HepG2 (cell line): ENCODE measurements around the gene SH3PXD2A.

Experiments
- CEBPZ ChIP-seq: IDR thresholded peaks from 2 replicates; pipeline ENCODE4 v1.6.1; 2012; ENCODE audit warnings: low read length, improper control_type of control experiment
- CHD4 ChIP-seq: fragments of 200-600 bp; sonication (generic); IDR thresholded peaks from 2 replicates; pipeline ENCODE4 v1.7.0; 2017; ENCODE audit warnings: mild to moderate bottlenecking, low read length, borderline replicate concordance
- CREBL2 ChIP-seq: sonication (generic); formaldehyde crosslinking; IDR thresholded peaks from 2 replicates; pipeline ENCODE4 v1.8.1; 2023; ENCODE audit warnings: missing genetic modification reagents, mild to moderate bottlenecking, borderline replicate concordance
- CTCF ChIP-seq: sonication (generic); formaldehyde crosslinking; IDR thresholded peaks from 2 replicates; pipeline ENCODE4 v1.5.0; 2020; ENCODE audit warnings: mild to moderate bottlenecking, missing genetic modification reagents, moderate library complexity
- ELF1 ChIP-seq: sonication (generic); formaldehyde crosslinking; IDR thresholded peaks from 2 replicates; pipeline ENCODE4 v1.4.0; 2020; ENCODE audit warnings: missing genetic modification reagents
- HINFP ChIP-seq: sonication (generic); formaldehyde crosslinking; IDR thresholded peaks from 2 replicates; pipeline ENCODE4 v1.4.0; 2020; ENCODE audit warnings: low read depth, mild to moderate bottlenecking, missing genetic modification reagents
- MAX ChIP-seq: IDR thresholded peaks from 2 replicates; pipeline ENCODE4 v1.6.1; 2012; ENCODE audit warnings: inconsistent platforms
- NR2C2 ChIP-seq: sonication (generic); formaldehyde crosslinking; IDR thresholded peaks from 2 replicates; pipeline ENCODE4 v1.4.0; 2020; ENCODE audit warnings: missing genetic modification reagents, mild to moderate bottlenecking, moderate library complexity, borderline replicate concordance
- SNAPC4 ChIP-seq: sonication (generic); formaldehyde crosslinking; IDR thresholded peaks from 2 replicates; pipeline ENCODE4 v1.4.0; 2020; ENCODE audit warnings: mild to moderate bottlenecking, missing genetic modification reagents
- TARDBP ChIP-seq: sonication (generic); formaldehyde crosslinking; IDR thresholded peaks from 2 replicates; pipeline ENCODE4 v1.8.0; 2022; ENCODE audit warnings: mild to moderate bottlenecking, missing genetic modification reagents
- TF ChIP-seq, protein P1 (sequence below): sonication (generic); formaldehyde crosslinking; IDR thresholded peaks from 2 replicates; pipeline ENCODE4 v1.4.0; 2020; ENCODE audit warnings: missing genetic modification reagents, borderline replicate concordance

- no peak for TF ChIP-seq MAX
- no peak for TF ChIP-seq CREBL2 (CRISPR knock-in tag)
- no peak for TF ChIP-seq HINFP (CRISPR knock-in tag)
- TF ChIP-seq CTCF = no peak
- TF ChIP-seq CEBPZ = no peak
- TF ChIP-seq SNAPC4 (CRISPR knock-in tag) = no peak
- TF ChIP-seq CHD4 = no peak
- TF ChIP-seq NR2C2 (CRISPR knock-in tag) = no peak
- TF ChIP-seq TARDBP (CRISPR knock-in tag) = no peak
- no peak for TF ChIP-seq ELF1 (CRISPR knock-in tag)
- TF ChIP-seq, protein P1, sequence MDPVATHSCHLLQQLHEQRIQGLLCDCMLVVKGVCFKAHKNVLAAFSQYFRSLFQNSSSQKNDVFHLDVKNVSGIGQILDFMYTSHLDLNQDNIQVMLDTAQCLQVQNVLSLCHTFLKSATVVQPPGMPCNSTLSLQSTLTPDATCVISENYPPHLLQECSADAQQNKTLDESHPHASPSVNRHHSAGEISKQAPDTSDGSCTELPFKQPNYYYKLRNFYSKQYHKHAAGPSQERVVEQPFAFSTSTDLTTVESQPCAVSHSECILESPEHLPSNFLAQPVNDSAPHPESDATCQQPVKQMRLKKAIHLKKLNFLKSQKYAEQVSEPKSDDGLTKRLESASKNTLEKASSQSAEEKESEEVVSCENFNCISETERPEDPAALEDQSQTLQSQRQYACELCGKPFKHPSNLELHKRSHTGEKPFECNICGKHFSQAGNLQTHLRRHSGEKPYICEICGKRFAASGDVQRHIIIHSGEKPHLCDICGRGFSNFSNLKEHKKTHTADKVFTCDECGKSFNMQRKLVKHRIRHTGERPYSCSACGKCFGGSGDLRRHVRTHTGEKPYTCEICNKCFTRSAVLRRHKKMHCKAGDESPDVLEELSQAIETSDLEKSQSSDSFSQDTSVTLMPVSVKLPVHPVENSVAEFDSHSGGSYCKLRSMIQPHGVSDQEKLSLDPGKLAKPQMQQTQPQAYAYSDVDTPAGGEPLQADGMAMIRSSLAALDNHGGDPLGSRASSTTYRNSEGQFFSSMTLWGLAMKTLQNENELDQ (CRISPR knock-in tag) = no peak
These were observed 1.4 kb upstream of the SH3PXD2A start for GRCh38 chr10:103856797-103857170.
